Fibroblast of lung (primary cell): ENCODE results near the gene IFI16.

Experiments used
- CTCF ChIP-seq, 2 donors: IDR thresholded peaks in 1 of 2; conservative IDR thresholded peaks in 1 of 2; 1 replicate in 1 of 2; 2 replicates in 1 of 2; pipeline ENCODE4 v1.5.1; 2011 to 2012; ENCODE audit warnings: low read length in 2 of 2, control low read depth in 1 of 2, inconsistent platforms in 1 of 2, low read depth in 1 of 2, mild to moderate bottlenecking in 1 of 2
- EZH2 ChIP-seq: IDR thresholded peaks from 2 replicates; pipeline ENCODE4 v1.5.1; 2012; ENCODE audit warnings: low read length, control low read depth, mild to moderate bottlenecking; ENCODE audit errors: missing control alignments

GRCh38 chr1:159014851-159015250 lies 5.1 kb downstream of the IFI16 start:
- TF ChIP-seq CTCF (conservative IDR thresholded peaks at IDR 0.05 in 1 of 2, IDR thresholded peaks at IDR 0.05 in 1 of 2; ENCODE audit: low read depth in 1 of 2, low read length in 2 of 2) (no peak), EZH2 (no peak)
